Astrocyte of the cerebellum (primary cell): Measurements from ENCODE around the gene TRAPPC11.
A peak's percentile ranks its signal among the peaks of the same experiment; 100 is the strongest.
"Not testable (repeated sequence)": the region's sequence is repeated elsewhere in the genome, so short reads cannot be mapped to it uniquely, and the experiment has no call there.

Source experiments
- DNase-seq: peaks from one replicate; pipeline ENCODE4 v3.0.0-alpha.2; 2011; ENCODE audit warnings: low read depth
- H3K4me3 ChIP-seq: 2 replicates; pipeline ENCODE4 v1.5.1; 2011; ENCODE audit warnings: mild to moderate bottlenecking, low read depth, low read length, moderate library complexity
- in situ Hi-C: cut with HindIII; loops from 2 replicates; pipeline ENCODE4 v1.10.0; 2017; ENCODE audit warnings: low sequenced_read_pairs
- TF ChIP-seq, protein P1 (sequence below): IDR thresholded peaks from 2 replicates; pipeline ENCODE4 v1.5.1; 2012; ENCODE audit warnings: low read length, low read depth, moderate library complexity, mild to moderate bottlenecking; ENCODE audit errors: missing control alignments

TRAPPC11 gene

DNA sequence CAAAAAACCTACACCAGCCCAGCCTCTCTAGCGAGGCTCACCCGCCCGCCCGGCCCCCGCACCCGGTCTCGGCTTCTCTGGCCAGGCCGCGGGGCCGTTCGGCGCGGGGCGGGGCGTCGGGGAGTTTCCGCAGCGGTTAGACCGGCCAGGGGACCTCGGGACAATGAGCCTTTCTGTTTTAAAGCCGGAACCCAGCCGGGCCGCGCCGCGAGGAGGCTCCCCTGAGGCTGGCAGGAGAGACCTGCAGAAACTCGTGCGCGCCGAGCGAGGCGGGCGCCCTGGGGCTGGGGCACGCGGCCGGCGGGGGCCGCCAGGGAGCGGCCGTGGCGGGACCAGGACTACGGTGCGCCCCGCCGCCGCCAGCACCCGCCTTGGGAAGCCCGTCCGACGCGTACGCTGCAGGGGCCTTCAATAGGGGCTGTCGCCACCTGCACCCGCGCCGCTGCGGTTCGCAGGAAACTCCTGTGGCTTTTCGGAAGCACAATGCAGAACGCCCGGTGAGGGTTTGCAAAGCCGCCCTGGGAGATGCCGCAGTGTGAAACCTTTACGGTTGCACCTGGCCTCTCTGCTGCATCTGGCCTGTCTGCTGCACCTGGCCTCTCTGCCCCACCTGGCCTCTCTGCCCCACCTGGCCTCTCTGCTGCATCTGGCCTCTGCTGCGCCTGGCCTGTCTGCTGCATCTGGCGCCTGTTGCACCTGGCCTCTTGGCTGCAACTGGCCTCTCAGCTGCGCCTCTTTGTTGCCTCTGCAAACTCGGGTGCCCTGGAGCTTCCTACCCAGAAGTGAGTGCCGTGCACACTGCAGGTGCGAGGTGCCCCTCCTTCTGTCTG is 63.9 kb downstream of the TRAPPC11 start:
- TF ChIP-seq, protein P1, sequence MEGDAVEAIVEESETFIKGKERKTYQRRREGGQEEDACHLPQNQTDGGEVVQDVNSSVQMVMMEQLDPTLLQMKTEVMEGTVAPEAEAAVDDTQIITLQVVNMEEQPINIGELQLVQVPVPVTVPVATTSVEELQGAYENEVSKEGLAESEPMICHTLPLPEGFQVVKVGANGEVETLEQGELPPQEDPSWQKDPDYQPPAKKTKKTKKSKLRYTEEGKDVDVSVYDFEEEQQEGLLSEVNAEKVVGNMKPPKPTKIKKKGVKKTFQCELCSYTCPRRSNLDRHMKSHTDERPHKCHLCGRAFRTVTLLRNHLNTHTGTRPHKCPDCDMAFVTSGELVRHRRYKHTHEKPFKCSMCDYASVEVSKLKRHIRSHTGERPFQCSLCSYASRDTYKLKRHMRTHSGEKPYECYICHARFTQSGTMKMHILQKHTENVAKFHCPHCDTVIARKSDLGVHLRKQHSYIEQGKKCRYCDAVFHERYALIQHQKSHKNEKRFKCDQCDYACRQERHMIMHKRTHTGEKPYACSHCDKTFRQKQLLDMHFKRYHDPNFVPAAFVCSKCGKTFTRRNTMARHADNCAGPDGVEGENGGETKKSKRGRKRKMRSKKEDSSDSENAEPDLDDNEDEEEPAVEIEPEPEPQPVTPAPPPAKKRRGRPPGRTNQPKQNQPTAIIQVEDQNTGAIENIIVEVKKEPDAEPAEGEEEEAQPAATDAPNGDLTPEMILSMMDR = no peak
- no peak for DNase-seq
- in situ Hi-C loops = no loop called here
- peak overlapping the region; percentile 45 for H3K4me3 ChIP-seq

GRCh38 chr4:183723561-183724228 is 64.6 kb downstream of the TRAPPC11 start:
- DNase-seq = no peak
- in situ Hi-C loops = no loop called here
- TF ChIP-seq, protein P1 = no peak
- no peak overlapping the region for H3K4me3 ChIP-seq

GRCh38 chr4:183725585-183725984 is 66.5 kb downstream of the TRAPPC11 start:
- H3K4me3 ChIP-seq, in situ Hi-C loops, DNase-seq: not testable (repeated sequence)

DNA sequence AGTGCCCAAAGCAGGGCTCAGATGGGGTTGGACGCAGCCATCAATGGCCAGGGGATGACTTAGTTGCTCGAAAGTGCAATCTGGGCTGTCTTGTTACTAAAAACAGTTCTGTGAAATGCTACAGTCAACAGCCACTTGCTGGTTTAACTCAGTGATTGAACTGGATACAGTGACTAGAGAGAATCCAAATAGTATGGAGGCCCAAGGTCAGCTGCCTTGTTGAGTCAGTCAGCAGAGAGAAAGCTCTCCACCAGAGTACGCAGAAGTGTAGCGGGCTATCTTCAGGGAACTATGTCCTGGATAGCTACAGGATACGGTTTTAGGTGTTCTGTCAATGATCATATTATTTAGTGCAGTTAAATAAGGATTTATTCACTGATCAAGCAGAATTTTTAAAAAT is 68.4 kb downstream of the TRAPPC11 start:
- TF ChIP-seq, protein P1 = no peak
- no peak overlapping the region for H3K4me3 ChIP-seq
- in situ Hi-C loops = no loop called here
- no peak for DNase-seq

- DNase-seq = no peak
- in situ Hi-C loops = no loop called here
- TF ChIP-seq, protein P1 = no peak
- no peak overlapping the region for H3K4me3 ChIP-seq
Measured at GRCh38 chr4:183728223-183729068, 69.4 kb downstream of the TRAPPC11 start.

- H3K4me3 ChIP-seq = no peak overlapping the region
- no peak for DNase-seq
- TF ChIP-seq, protein P1 = no peak
- in situ Hi-C loops = no loop called here
Measured at GRCh38 chr4:183729069-183729406, 69.9 kb downstream of the TRAPPC11 start.
